PC-9 (cell line): ENCODE results near the gene BMP5. TPM values are rescaled to one million over a fixed set of nuclear protein-coding genes. Genes with fewer than 3 reads are reported as not detected.

Experiments
- BruUV-seq: library from RNA; stranded (reverse); fragments of 400-500 nt; replicated peaks from 2 replicates; lab custom pipeline; 2021; lab: Mats Ljungman, UMichigan
- CTCF ChIA-PET: fragments of 300-600 bp; sonication (Branson Sonifier 250); formaldehyde crosslinking; loops from one replicate; lab custom pipeline; 2022; ENCODE audit warnings: antibody characterized with exemption; lab: Charles Lee
- POLR2A ChIA-PET: fragments of 300-600 bp; sonication (Branson Sonifier 250); formaldehyde crosslinking; loops from one replicate; lab custom pipeline; 2022; ENCODE audit warnings: antibody characterized with exemption; ENCODE audit not compliant: unreplicated experiment; lab: Charles Lee
- DNase-seq, 2 experiments: peaks; one replicate each; pipeline versions ENCODE4 v3.0.0 to v3.0.0-alpha.2; 2015 to 2022; ENCODE audit warnings: mixed read lengths in 1 of 2
- H2AFZ ChIP-seq: fragments of 200-600 bp; sonication (generic); 2 replicates; pipeline ENCODE4 v1.8.1; 2017; ENCODE audit warnings: antibody characterized with exemption
- H3F3A ChIP-seq: fragments of 200-600 bp; sonication (generic); 2 replicates; pipeline ENCODE4 v1.8.1; 2017; ENCODE audit warnings: antibody characterized with exemption, mild to moderate bottlenecking, low read depth; ENCODE audit not compliant: insufficient read depth
- H3K27ac ChIP-seq: fragments of 200-600 bp; sonication (generic); 2 replicates; pipeline ENCODE4 v1.6.1; 2016; ENCODE audit warnings: mixed run types
- H3K27me3 ChIP-seq: fragments of 200-600 bp; sonication (generic); 2 replicates; pipeline ENCODE4 v1.6.1; 2016; ENCODE audit warnings: low read depth, mixed run types; ENCODE audit not compliant: insufficient read depth
- H3K36me3 ChIP-seq: fragments of 200-600 bp; sonication (generic); 2 replicates; pipeline ENCODE4 v1.6.1; 2016; ENCODE audit warnings: low read depth, mixed run types
- H3K4me1 ChIP-seq: fragments of 200-600 bp; sonication (generic); replicated peaks from 2 replicates; pipeline ENCODE4 v1.6.1; 2016; ENCODE audit warnings: mixed run types; ENCODE audit not compliant: insufficient read depth
- H3K4me2 ChIP-seq: fragments of 200-600 bp; sonication (generic); 2 replicates; pipeline ENCODE4 v1.6.1; 2017; ENCODE audit warnings: mixed run types
- H3K4me3 ChIP-seq: fragments of 200-600 bp; sonication (generic); 2 replicates; pipeline ENCODE4 v1.6.1; 2016; ENCODE audit warnings: mixed run types
- H3K79me2 ChIP-seq: fragments of 200-600 bp; sonication (generic); 2 replicates; pipeline ENCODE4 v1.6.1; 2017; ENCODE audit warnings: low read depth, mixed run types
- H3K9me2 ChIP-seq: fragments of 200-600 bp; sonication (generic); 2 replicates; pipeline ENCODE4 v1.8.1; 2017; ENCODE audit warnings: mild to moderate bottlenecking; ENCODE audit not compliant: insufficient read depth
- H3K9me3 ChIP-seq: fragments of 200-600 bp; sonication (generic); 2 replicates; pipeline ENCODE4 v1.8.1; 2016; ENCODE audit warnings: low read depth; ENCODE audit not compliant: insufficient read depth
- H4K20me1 ChIP-seq: fragments of 200-600 bp; sonication (generic); 2 replicates; pipeline ENCODE4 v1.8.1; 2017; ENCODE audit not compliant: insufficient read depth
- CTCF ChIP-seq: fragments of 200-600 bp; sonication (generic); conservative IDR thresholded peaks from 2 replicates; pipeline ENCODE4 v1.6.1; 2017; ENCODE audit warnings: mixed run types, antibody characterized with exemption, mild to moderate bottlenecking, moderate library complexity
- EZH2 ChIP-seq: fragments of 200-600 bp; sonication (generic); IDR thresholded peaks from 2 replicates; pipeline ENCODE4 v1.8.0; 2017; ENCODE audit warnings: antibody characterized with exemption, low read depth
- intact Hi-C: fragments of 100-400 bp; cut with micrococcal nuclease; formaldehyde crosslinking; loops from one replicate; pipeline ENCODE4 v1.10.0; 2022; ENCODE audit not compliant: unreplicated experiment
- total RNA-seq: library from RNA; stranded (reverse); gene quantifications from 2 replicates; pipeline ENCODE4 v1.2.3, GENCODE V29; 2021

BMP5 gene
- total RNA-seq, 1 experiment from 2014 or later = 0.20 TPM

DNA sequence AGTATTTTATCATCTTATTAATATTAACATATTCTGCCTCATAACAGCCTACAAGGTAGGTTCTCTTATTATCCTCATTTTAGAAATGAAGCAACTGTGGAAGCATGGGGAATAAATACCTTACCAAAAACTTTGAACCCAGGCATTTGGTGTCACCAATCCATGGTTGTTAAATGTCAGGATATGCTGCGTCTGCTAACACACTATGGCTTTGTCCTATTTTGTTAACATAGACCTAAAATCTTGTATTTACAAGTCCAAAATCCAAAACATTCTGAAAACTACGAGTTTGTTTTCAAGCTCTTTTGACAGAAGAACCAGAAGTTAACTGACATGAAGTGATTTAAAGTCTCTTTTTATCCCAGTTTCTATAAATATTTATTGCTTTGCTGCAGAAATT is 53.4 kb downstream of the BMP5 start:
- H3K79me2 ChIP-seq = no peaks in the 10 kb centered on the region
- H3K9me2 ChIP-seq = no peaks in the 10 kb centered on the region; the same call in 1 of the 2 replicates
- no peaks in the 10 kb centered on the region for H4K20me1 ChIP-seq
- no peak for DNase-seq
- no peaks in the 10 kb centered on the region for H3K4me1 ChIP-seq
- intact Hi-C loops = no loop called here
- H3F3A ChIP-seq = no peaks in the 10 kb centered on the region
- no peaks in the 10 kb centered on the region for H3K36me3 ChIP-seq
- no peaks in the 10 kb centered on the region for H3K27me3 ChIP-seq
- H3K4me2 ChIP-seq = no peak overlapping the region
- TF ChIP-seq EZH2 (no peak), CTCF (no peak)
- CTCF ChIA-PET = no interaction called here
- H2AFZ ChIP-seq = no peak overlapping the region
- H3K27ac ChIP-seq = no peak overlapping the region
- BruUV-seq = no TSS peak
- no peaks in the 10 kb centered on the region for H3K9me3 ChIP-seq
- H3K4me3 ChIP-seq = no peak overlapping the region
- POLR2A ChIA-PET = no interaction called here

DNA sequence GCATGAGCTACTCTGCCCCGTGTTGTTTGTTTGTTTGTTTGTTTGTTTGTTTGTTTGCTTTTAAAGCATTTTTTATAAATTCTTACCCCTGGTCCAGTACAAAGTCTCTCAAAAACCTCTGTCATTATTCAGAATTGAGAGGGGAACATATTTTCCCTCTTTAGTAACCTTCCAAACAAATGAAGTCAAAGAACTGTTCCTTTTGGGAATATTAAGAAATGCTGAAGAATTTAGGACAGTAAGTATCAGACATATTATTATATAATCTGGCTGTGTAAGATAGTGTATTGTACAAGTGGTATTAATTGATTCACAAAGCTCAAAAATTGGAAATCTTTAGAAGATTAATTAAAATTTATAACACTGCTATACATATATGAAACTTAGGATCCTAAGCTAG is 54.7 kb downstream of the BMP5 start:
- Histone ChIP-seq H3F3A (no peaks in the 10 kb centered on the region), H4K20me1 (no peaks in the 10 kb centered on the region), H3K9me2 (no peaks in the 10 kb centered on the region; the same call in 1 of the 2 replicates), H3K4me2 (no peak overlapping the region), H3K79me2 (no peaks in the 10 kb centered on the region), H3K27me3 (no peaks in the 10 kb centered on the region), H2AFZ (no peak overlapping the region), H3K27ac (no peak overlapping the region), H3K4me3 (no peak overlapping the region), H3K4me1 (no peaks in the 10 kb centered on the region), H3K9me3 (no peaks in the 10 kb centered on the region), H3K36me3 (no peaks in the 10 kb centered on the region)
- TF ChIP-seq CTCF = no peak
- no peak for TF ChIP-seq EZH2
- BruUV-seq = no TSS peak
- ChIA-PET POLR2A (no interaction called here), CTCF (no interaction called here)
- DNase-seq = no peak
- intact Hi-C loops = no loop called here

DNA sequence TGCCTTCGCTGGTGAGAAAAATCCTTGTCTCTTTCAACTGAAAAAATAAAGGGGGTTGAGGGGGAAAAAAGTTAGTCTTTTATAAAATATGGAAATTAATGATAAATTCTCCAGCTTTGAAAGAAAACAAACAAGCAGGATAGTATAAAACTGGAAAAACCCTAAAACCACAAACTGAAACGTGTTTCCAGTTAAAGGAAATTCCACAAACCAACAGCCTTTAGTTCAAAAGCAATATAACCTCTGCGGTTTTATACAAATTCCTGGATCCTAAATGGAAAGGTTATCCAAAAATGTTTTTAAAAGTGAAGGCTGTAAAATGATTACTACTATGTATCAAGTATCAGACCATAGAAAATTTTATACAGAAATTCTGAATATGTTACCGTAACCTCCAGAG is 55.6 kb downstream of the BMP5 start:
- POLR2A ChIA-PET = no interaction called here
- Histone ChIP-seq H4K20me1 (no peaks in the 10 kb centered on the region), H3F3A (no peaks in the 10 kb centered on the region), H3K9me2 (no peaks in the 10 kb centered on the region; the same call in 1 of the 2 replicates), H3K4me2 (no peak overlapping the region), H3K79me2 (no peaks in the 10 kb centered on the region), H3K9me3 (no peaks in the 10 kb centered on the region), H2AFZ (no peak overlapping the region), H3K4me1 (no peaks in the 10 kb centered on the region), H3K36me3 (no peaks in the 10 kb centered on the region), H3K27ac (no peak overlapping the region), H3K27me3 (no peaks in the 10 kb centered on the region), H3K4me3 (no peak overlapping the region)
- no TSS peak for BruUV-seq
- CTCF ChIA-PET = no interaction called here
- TF ChIP-seq EZH2 (no peak), CTCF (no peak)
- intact Hi-C loops = no loop called here
- no peak for DNase-seq
